DMS153 treated with DMSO at 0.1 percent for 48 hours (cell line): ENCODE results near the gene PPFIBP2.

ENCODE experiments used
- DNase-seq: peaks from one replicate; lab custom pipeline; 2025; ENCODE audit not compliant: unreplicated experiment; lab: John Stamatoyannopoulos, UW

Gene PPFIBP2

GRCh38 chr11:7622721-7623120 is 108.9 kb downstream of the PPFIBP2 start:
- no peak for DNase-seq

DNA sequence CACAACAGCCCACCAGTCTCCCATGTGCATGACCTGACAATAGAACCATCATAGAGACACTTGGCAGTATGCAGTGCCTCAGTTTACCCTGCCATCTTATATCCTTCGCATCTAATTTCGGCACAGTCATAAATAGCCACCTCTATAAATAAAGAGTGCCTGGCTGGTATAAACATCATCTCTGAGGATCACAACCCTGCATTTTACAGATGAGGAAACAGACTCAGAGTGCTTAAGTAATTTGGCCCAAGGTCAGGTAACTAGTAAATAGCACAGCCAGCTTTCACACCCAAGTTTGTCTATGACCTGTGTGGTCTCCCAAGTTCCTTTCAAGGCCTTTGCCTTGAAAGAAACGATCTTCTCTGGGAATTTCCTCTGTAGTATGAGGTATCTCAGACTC is 114.9 kb downstream of the PPFIBP2 start:
- DNase-seq = no peak

DNA sequence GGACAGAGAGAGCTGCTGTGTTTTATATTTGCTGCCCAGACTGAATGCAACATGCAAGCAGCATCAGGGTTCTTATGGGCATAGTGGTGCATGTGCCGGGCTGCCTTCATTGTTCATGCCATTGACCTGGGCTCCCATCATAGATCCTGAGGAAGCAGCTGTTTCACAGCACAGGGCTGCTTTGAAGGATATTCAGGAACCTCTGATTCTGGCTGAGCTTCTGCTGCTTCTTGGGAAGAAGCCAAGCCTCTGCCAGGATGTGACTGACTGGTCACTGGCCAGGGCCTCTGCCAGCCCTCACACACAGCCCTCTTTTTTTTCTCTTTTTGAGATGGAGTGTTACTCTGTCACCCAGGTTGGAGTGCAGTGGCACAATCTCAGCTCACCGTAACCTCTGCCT is 116.2 kb downstream of the PPFIBP2 start:
- DNase-seq = no peak

- no peak for DNase-seq
These were observed 118.4 kb downstream of the PPFIBP2 start for GRCh38 chr11:7632211-7632610.

DNA sequence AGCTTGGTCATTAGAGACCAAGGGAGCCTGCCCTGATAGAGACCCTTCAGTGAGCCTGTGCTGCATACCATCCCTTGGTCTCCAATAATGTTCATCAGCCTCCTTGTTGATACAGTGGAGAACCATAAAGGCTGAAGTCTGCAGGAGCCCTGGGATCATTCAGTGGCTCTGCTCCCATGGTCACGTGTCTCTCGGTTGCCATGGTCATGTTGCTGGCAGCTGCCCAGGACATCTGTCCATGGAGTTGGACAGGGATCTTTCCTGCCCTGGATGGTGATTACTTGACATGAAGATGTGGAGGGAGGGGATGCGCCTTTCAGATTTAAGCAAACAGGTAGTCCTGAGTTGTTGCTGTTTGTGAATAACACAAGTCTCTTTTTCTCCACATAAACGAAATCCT is 121.3 kb downstream of the PPFIBP2 start:
- no peak for DNase-seq

GRCh38 chr11:7635708-7636107 is 121.9 kb downstream of the PPFIBP2 start:
- no peak for DNase-seq

DNA sequence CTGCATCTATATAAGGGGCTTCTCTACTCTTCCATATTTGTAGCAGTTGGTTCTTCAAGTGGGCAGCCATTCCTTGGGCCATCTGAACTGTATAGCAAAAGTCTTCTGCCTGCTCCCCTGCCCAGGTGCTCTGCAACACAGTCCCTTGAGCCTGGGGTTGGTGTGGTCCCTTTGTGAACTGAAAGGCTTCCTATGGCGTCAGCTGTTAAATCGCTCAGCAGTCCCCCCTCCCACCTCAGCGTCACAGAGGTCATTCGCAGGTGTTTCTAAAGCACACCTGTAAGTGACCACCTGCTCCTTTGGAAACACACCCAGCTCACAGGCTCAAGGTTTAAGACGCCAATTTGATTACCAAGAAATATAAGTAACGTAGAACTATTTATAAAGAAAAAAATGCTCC is 122.6 kb downstream of the PPFIBP2 start:
- DNase-seq = no peak

GRCh38 chr11:7637447-7638157 is 123.8 kb downstream of the PPFIBP2 start:
- DNase-seq = no peak

DNA sequence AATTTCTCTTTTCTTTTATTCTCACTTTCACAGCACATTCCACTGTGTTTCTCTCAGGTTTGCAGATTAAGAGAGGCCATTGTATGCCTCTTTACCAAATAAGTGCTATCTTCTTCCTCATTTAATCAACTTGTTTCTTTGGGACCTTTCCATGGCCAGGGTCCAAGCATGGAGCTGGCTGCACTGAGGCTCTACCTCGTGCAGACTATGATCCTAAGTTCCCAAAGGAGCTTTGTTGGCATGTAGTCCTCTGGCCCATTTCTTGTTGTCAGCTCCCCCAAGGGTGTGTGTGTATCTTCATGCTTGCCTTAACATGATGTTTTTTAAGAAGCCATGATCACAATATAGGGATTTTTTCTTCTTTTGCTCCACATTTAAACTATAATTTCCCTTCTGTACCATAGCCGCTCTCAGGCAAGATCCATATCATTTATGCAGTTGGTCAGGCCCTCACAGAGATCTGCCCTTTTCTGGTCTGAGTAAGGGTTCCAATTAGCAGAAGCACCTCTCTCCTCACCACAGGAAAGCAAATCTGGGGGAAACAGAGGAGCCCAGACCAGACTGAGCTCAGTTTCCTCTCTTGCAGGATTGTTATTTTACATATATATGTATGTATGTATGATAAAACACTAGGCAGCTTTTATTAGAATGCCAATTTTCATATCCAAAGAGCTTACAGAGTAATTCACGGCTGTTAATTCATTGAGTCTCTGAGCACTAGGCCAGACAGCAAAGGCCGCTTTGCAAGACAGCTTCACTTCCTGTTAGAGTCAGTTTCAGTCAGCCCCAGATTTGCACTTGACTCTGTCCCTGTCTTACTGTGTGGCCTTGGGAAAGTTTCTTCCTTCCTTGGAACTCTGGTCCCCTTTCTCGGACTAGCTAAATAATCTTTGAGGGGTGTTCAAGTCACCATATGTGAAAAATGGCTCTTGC is 125.2 kb downstream of the PPFIBP2 start:
- DNase-seq = no peak

DNA sequence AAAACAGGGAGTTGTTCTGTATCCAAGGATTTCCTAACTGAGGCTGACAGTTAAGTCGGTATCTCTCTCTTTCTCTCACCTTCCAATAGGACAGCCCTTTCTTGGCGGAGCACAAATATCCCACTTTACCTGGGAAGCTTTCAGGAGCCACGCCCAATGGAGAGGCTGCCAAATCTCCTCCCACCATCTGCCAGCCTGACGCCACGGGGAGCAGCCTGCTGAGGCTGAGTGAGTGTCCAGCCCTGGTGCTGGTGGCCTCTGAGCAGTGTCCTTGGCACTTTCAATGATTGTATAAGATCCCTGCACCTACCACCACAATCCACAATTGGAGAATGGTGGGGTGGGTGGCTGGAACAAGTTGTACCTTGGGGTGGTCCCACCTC is 125.8 kb downstream of the PPFIBP2 start:
- DNase-seq = no peak

- DNase-seq = no peak
These were observed 127.0 kb downstream of the PPFIBP2 start for GRCh38 chr11:7640816-7641215.

DNA sequence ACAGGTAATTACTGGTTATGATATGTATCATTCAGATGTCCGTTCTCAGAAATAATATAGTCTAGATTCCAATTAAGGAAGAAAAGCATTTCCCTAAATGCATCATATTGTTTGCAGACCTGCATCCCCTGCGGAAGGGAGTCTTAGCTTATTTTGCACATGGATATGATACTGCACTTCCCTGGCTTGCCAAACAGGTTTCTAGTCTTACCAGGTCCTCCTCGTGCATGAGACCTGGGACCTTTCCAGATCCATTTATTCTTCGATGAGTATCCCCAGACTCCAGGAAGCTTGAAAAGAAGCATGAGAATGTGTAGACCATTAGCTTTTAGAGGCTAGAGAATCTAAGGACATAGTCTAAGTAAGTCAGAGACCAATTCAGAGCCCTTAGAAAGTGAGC is 128.9 kb downstream of the PPFIBP2 start:
- no peak for DNase-seq

- no peak for DNase-seq
These were observed 129.5 kb downstream of the PPFIBP2 start for GRCh38 chr11:7643314-7643713.

- DNase-seq = no peak
These were observed 131.4 kb downstream of the PPFIBP2 start for GRCh38 chr11:7645206-7645605.

GRCh38 chr11:7646866-7647265 is 133.1 kb downstream of the PPFIBP2 start:
- DNase-seq = no peak

DNA sequence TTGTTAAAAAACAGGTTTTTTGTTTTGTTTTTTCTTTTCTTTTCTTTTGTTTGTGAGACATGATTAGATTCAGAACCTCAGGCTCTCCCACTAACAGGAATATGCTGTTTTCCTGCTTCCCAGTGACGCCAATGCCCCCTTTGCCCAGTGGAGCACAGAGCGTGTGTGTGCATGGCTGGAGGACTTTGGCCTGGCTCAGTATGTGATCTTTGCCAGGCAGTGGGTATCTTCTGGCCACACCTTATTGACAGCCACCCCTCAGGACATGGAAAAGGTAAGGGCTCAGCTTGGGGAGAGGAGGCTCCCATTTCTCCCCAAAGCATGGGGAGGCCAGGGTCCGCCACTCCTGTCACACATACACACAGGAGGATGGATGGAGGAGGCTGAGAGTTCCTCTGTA is 134.5 kb downstream of the PPFIBP2 start:
- no peak for DNase-seq

DNA sequence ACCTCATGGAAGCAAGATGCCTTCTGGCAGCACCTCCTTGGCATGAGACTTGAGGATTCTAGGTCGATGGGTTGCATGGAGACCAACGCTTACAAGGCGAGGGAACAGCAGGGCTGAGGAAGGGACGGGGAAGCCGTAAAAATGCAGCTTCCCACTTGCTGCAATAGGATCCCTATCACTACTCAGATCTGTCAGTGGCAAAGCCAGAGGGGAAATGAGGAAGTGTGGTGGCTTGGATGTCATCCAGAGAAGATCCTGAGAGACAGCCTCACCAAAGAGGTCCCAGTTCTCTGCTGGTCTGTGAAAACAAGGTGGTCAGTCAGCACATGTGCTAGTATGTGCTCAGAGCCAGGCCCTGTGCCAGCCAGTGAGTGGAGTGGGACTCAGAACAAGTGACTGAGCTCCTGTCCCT is 137.3 kb downstream of the PPFIBP2 start:
- DNase-seq = no peak

GRCh38 chr11:7651700-7652099 is 137.9 kb downstream of the PPFIBP2 start:
- no peak for DNase-seq

DNA sequence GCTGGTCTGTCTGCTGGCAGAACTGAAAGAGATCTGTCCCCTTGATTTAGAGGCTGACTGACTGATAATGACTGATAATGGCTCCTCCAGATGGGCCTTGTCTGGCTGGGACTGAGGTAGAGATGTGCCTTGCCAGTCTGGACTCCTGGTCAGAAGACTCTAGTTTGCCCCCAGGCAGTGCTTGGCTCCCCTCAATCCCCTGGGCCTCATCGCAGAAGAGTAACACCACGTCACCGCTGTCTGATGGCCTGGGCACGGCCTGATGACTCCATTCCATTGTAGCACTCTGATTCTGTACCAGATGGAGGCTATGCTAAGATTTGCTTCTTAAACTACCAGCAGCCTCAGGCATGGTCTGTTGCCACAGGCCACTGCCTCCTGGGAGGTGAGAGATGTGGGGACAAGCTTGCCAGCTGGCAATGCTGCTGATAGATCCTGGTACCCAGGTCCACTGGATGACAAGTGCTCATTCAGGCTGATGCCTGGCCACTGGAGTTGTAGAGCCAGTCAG is 140.5 kb downstream of the PPFIBP2 start:
- no peak for DNase-seq

DNA sequence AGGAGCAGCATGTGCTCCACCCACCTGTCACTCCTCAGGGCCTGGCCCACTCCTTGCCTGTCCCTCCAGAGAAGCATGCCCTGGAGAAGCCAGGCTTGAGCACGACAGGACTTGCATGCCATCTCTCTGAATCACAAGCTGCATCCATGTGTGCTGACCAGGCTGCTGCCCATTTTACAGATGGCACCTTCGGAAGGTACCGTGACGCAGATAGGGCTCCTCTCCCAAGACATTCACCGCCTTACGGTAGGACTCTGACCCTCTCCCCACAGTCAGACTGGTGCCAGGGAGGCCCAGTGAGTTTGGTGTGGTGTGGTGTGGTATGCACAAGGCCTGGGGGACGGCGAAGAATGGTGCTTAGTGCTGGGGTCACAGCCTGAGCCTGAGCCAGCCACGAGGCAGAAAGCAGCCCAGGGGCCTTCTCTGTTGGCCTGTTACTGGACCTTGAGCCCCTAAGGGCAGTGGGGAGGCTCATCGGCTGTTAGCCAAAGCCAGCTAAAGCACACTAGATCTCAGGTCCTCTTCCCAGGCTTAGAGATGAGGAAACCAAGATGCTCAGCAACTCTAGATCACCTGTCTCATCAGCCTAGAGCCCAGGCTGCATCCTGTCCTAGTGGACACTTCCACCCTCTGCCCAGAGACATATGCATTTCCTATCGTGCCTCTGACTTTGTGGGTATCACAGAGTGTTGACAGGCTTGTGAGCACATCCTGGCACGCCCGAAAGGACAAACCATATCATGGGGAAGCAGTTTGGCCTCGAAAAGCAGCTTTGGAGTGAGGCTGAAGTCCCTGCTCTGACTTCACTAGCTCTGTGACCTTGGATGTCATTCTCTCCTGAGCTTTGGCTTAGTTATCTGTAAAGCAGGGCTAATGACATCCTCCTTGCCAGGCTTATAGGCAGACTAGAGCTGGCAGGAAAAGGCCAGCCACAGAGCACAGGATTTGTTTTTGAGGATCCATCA is 141.7 kb downstream of the PPFIBP2 start:
- no peak for DNase-seq

DNA sequence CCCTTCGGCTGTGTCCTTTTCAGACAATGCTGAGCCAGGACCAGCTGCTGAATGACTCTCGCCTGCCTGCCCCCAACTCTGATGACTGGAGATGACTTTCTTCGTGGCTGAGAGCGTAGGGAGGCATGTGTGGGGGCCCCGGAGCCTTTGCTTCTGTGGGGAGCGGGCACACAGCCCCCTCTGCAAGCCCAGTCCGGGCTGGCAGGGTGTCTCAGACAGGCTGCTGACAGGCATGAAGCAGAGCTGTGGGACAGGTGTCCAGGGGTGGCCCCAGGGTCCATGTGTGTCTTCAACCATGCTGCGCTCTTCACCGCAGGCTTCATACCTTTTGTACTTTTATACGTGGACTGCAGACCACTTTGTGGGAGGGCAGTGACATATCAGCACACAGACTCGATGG is 142.9 kb downstream of the PPFIBP2 start:
- no peak for DNase-seq
